Measurements from ENCODE around the gene MAEL.
A peak's percentile ranks its signal among the peaks of the same experiment; 100 is the strongest.

MAEL gene

GRCh38 chr1:166988974-166989515 lies at the start of gene MAEL:
TSS of gene MAEL (plus strand) at chr1:166989280. CDS start at chr1:166989353, 73 bp downstream.
- H3K27ac ChIP-seq: no peak within 1 kb of the TSS
- H3K4me3 ChIP-seq: no peak within 1 kb of the TSS

GRCh38 chr1:166939741-166940375 lies 49.2 kb upstream of the MAEL start:
- no peak overlapping the region for H3K4me3 ChIP-seq
- H3K27ac ChIP-seq: no peak overlapping the region

- H3K27ac ChIP-seq: no peak overlapping the region
- no peak overlapping the region for H3K4me3 ChIP-seq
Measured at GRCh38 chr1:166944186-166944967, 44.7 kb upstream of the MAEL start.

GRCh38 chr1:166947398-166948043 lies 41.6 kb upstream of the MAEL start:
- no peak overlapping the region for H3K27ac ChIP-seq
- no peak overlapping the region for H3K4me3 ChIP-seq

GRCh38 chr1:166948856-166949350 lies 40.2 kb upstream of the MAEL start:
- Histone ChIP-seq H3K27ac (no peak overlapping the region), H3K4me3 (no peak overlapping the region)

GRCh38 chr1:166950156-166950555 lies 38.9 kb upstream of the MAEL start:
- Histone ChIP-seq H3K27ac (no peak overlapping the region), H3K4me3 (no peak overlapping the region)

- no peak overlapping the region for H3K27ac ChIP-seq
- H3K4me3 ChIP-seq: no peak overlapping the region
Measured at GRCh38 chr1:166951050-166951449, 38.0 kb upstream of the MAEL start.

- H3K27ac ChIP-seq: no peak overlapping the region
- H3K4me3 ChIP-seq: no peak overlapping the region
Measured at GRCh38 chr1:166952002-166952746, 36.9 kb upstream of the MAEL start.

GRCh38 chr1:166953491-166953890 lies 35.6 kb upstream of the MAEL start:
- Histone ChIP-seq H3K27ac (no peak overlapping the region), H3K4me3 (no peak overlapping the region)

GRCh38 chr1:166956057-166956850 lies 32.8 kb upstream of the MAEL start:
- no peak overlapping the region for H3K27ac ChIP-seq

GRCh38 chr1:166956872-166957271 lies 32.2 kb upstream of the MAEL start:
- Histone ChIP-seq H3K27ac (no peak overlapping the region), H3K4me3 (no peak overlapping the region)

More at GRCh38 chr1:166956057-166956850, 32.8 kb upstream of the MAEL start:
- no peak overlapping the region for H3K4me3 ChIP-seq

- Histone ChIP-seq H3K27ac (no peak overlapping the region), H3K4me3 (no peak overlapping the region)
Measured at GRCh38 chr1:166960858-166961474, 28.1 kb upstream of the MAEL start.

GRCh38 chr1:166969074-166969677 lies 19.9 kb upstream of the MAEL start:
- Histone ChIP-seq H3K4me3 (no peak overlapping the region), H3K27ac (no peak overlapping the region)

GRCh38 chr1:166971252-166971651 lies 17.8 kb upstream of the MAEL start:
- Histone ChIP-seq H3K4me3 (no peak overlapping the region), H3K27ac (no peak overlapping the region)

- H3K27ac ChIP-seq: no peak overlapping the region
- no peak overlapping the region for H3K4me3 ChIP-seq
Measured at GRCh38 chr1:166972193-166972592, 16.9 kb upstream of the MAEL start.

GRCh38 chr1:166972826-166973225 lies 16.3 kb upstream of the MAEL start:
- H3K27ac ChIP-seq: no peak overlapping the region
- no peak overlapping the region for H3K4me3 ChIP-seq

- H3K27ac ChIP-seq: no peak overlapping the region
- peak overlapping the region in 3 of 7 experiments; percentile 13 to 71 (median 63) for H3K4me3 ChIP-seq
Measured at GRCh38 chr1:166974647-166975345, 14.3 kb upstream of the MAEL start.
